ENCODE results near the gene TLL2.

DNA sequence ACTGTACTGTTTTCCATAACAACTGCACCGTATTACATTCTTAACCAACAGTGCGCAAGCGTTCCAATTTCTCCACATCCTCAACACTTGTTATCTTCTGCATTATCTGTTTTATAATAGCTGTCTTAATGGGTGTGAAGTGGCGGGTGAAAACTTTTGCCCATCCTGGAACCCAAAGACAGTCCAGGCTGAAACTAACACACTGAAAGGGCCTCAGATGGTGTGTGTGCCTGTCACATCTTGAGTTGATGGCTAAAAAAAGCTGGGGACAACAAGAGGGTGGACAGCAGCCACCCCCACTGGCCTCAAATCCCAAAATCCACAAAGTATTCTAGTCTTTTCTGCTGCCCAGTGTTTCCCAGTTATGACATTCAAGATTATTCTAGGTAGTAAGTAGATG, 174.3 kb downstream of the TLL2 start:
- TF ChIP-seq POLR2AphosphoS5 (IDR thresholded peaks at IDR 0.05) (no peak), POLR2A (IDR thresholded peaks at IDR 0.05) (no peak)
- TF ChIP-seq, protein P1, sequence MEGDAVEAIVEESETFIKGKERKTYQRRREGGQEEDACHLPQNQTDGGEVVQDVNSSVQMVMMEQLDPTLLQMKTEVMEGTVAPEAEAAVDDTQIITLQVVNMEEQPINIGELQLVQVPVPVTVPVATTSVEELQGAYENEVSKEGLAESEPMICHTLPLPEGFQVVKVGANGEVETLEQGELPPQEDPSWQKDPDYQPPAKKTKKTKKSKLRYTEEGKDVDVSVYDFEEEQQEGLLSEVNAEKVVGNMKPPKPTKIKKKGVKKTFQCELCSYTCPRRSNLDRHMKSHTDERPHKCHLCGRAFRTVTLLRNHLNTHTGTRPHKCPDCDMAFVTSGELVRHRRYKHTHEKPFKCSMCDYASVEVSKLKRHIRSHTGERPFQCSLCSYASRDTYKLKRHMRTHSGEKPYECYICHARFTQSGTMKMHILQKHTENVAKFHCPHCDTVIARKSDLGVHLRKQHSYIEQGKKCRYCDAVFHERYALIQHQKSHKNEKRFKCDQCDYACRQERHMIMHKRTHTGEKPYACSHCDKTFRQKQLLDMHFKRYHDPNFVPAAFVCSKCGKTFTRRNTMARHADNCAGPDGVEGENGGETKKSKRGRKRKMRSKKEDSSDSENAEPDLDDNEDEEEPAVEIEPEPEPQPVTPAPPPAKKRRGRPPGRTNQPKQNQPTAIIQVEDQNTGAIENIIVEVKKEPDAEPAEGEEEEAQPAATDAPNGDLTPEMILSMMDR (IDR thresholded peaks at IDR 0.05) = no peak

All from upper lobe of left lung (tissue), 4 donors.